ENCODE results near the gene SSRP1. TPM values are rescaled to one million over a fixed set of nuclear protein-coding genes. Genes with fewer than 3 reads are reported as not detected.
A peak's percentile ranks its signal among the peaks of the same experiment; 100 is the strongest.

SSRP1 gene
- total and polyA plus RNA-seq, 2 of the 13 experiments (the other 11 are each of a cell fraction or from before 2014, with no cell fraction given) = 93.6 to 129 TPM

DNA sequence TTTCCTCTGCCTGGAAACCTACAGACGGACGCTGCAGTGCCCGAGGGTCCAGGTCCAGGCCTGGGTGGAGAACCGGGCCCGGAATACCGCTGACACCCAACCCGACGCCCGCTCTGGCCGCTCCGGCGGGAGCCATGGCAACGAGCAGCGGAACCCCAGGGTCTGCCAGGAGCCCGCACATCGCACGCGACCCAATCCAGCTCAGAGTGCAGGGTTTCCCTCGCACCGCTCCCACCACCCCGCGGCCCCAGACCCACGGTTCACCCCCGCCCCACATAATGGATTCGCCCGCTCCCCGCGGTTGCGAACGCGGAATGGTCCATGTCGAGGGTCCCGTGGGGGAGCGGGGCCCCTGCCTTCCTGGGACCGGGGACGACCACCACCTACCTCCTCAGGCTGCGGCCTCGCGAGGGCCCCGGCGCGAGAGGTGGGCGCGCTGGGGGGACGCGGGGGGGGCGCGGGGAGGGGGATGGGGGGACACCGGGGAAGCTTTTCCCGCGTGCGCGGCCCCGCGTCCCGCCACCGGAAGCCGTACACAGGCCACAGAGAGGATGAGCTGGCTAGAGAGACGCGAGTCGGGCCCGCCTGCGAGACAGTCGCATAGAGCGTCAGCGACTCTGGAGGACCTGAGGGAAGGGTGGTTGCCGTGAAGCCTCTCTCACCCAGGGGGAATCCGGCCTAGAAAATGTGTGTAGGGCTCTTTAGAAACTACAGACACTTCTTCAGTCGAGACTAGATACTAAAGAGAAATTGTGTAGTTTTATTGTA lies at the start of gene SSRP1 (continued):
- TF ChIP-seq, protein P1, sequence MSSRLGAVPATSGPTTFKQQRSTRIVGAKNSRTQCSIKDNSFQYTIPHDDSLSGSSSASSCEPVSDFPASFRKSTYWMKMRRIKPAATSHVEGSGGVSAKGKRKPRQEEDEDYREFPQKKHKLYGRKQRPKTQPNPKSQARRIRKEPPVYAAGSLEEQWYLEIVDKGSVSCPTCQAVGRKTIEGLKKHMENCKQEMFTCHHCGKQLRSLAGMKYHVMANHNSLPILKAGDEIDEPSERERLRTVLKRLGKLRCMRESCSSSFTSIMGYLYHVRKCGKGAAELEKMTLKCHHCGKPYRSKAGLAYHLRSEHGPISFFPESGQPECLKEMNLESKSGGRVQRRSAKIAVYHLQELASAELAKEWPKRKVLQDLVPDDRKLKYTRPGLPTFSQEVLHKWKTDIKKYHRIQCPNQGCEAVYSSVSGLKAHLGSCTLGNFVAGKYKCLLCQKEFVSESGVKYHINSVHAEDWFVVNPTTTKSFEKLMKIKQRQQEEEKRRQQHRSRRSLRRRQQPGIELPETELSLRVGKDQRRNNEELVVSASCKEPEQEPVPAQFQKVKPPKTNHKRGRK (CRISPR knock-in tag; IDR thresholded peaks at IDR 0.05) = no peak
- TF ChIP-seq ZNF558 (CRISPR knock-in tag; IDR thresholded peaks at IDR 0.05; ENCODE audit: borderline replicate concordance) = no peak
- TF ChIP-seq, protein P2, sequence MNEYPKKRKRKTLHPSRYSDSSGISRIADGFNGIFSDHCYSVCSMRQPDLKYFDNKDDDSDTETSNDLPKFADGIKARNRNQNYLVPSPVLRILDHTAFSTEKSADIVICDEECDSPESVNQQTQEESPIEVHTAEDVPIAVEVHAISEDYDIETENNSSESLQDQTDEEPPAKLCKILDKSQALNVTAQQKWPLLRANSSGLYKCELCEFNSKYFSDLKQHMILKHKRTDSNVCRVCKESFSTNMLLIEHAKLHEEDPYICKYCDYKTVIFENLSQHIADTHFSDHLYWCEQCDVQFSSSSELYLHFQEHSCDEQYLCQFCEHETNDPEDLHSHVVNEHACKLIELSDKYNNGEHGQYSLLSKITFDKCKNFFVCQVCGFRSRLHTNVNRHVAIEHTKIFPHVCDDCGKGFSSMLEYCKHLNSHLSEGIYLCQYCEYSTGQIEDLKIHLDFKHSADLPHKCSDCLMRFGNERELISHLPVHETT (CRISPR knock-in tag; conservative IDR thresholded peaks at IDR 0.05) = peak; percentile 46; the same call in 1 of the 2 replicates
- TF ChIP-seq, protein P3, sequence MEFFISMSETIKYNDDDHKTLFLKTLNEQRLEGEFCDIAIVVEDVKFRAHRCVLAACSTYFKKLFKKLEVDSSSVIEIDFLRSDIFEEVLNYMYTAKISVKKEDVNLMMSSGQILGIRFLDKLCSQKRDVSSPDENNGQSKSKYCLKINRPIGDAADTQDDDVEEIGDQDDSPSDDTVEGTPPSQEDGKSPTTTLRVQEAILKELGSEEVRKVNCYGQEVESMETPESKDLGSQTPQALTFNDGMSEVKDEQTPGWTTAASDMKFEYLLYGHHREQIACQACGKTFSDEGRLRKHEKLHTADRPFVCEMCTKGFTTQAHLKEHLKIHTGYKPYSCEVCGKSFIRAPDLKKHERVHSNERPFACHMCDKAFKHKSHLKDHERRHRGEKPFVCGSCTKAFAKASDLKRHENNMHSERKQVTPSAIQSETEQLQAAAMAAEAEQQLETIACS (CRISPR knock-in tag; IDR thresholded peaks at IDR 0.05) = peak; percentile 91
- no peak for TF ChIP-seq MTA3 (CRISPR knock-in tag; IDR thresholded peaks at IDR 0.05)
- no peak for TF ChIP-seq SP140L (CRISPR knock-in tag; IDR thresholded peaks at IDR 0.05; ENCODE audit: borderline replicate concordance)
- TF ChIP-seq, protein P4, sequence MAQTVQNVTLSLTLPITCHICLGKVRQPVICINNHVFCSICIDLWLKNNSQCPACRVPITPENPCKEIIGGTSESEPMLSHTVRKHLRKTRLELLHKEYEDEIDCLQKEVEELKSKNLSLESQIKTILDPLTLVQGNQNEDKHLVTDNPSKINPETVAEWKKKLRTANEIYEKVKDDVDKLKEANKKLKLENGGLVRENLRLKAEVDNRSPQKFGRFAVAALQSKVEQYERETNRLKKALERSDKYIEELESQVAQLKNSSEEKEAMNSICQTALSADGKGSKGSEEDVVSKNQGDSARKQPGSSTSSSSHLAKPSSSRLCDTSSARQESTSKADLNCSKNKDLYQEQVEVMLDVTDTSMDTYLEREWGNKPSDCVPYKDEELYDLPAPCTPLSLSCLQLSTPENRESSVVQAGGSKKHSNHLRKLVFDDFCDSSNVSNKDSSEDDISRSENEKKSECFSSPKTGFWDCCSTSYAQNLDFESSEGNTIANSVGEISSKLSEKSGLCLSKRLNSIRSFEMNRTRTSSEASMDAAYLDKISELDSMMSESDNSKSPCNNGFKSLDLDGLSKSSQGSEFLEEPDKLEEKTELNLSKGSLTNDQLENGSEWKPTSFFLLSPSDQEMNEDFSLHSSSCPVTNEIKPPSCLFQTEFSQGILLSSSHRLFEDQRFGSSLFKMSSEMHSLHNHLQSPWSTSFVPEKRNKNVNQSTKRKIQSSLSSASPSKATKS (CRISPR knock-in tag; IDR thresholded peaks at IDR 0.05) = no peak
- no peak for TF ChIP-seq ZNF451 (CRISPR knock-in tag; IDR thresholded peaks at IDR 0.05)
- TF ChIP-seq, protein P5, sequence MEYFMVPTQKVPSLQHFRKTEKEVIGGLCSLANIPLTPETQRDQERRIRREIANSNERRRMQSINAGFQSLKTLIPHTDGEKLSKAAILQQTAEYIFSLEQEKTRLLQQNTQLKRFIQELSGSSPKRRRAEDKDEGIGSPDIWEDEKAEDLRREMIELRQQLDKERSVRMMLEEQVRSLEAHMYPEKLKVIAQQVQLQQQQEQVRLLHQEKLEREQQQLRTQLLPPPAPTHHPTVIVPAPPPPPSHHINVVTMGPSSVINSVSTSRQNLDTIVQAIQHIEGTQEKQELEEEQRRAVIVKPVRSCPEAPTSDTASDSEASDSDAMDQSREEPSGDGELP (IDR thresholded peaks at IDR 0.05; ENCODE audit: borderline replicate concordance, low read depth) = no peak
- no peak for TF ChIP-seq SNAPC2 (CRISPR knock-in tag; IDR thresholded peaks at IDR 0.05)
- TF ChIP-seq, protein P6, sequence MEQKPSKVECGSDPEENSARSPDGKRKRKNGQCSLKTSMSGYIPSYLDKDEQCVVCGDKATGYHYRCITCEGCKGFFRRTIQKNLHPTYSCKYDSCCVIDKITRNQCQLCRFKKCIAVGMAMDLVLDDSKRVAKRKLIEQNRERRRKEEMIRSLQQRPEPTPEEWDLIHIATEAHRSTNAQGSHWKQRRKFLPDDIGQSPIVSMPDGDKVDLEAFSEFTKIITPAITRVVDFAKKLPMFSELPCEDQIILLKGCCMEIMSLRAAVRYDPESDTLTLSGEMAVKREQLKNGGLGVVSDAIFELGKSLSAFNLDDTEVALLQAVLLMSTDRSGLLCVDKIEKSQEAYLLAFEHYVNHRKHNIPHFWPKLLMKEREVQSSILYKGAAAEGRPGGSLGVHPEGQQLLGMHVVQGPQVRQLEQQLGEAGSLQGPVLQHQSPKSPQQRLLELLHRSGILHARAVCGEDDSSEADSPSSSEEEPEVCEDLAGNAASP (CRISPR knock-in tag; IDR thresholded peaks at IDR 0.05; ENCODE audit: borderline replicate concordance) = no peak; the same call in 1 of the 2 replicates
- TF ChIP-seq HNRNPUL1 (IDR thresholded peaks at IDR 0.05; ENCODE audit: low read depth, low read length) = no peak
- TF ChIP-seq, protein P7, sequence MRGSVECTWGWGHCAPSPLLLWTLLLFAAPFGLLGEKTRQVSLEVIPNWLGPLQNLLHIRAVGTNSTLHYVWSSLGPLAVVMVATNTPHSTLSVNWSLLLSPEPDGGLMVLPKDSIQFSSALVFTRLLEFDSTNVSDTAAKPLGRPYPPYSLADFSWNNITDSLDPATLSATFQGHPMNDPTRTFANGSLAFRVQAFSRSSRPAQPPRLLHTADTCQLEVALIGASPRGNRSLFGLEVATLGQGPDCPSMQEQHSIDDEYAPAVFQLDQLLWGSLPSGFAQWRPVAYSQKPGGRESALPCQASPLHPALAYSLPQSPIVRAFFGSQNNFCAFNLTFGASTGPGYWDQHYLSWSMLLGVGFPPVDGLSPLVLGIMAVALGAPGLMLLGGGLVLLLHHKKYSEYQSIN (CRISPR knock-in tag; IDR thresholded peaks at IDR 0.05; ENCODE audit: borderline replicate concordance) = no peak
- no peak for TF ChIP-seq ZNF431 (CRISPR knock-in tag; IDR thresholded peaks at IDR 0.05; ENCODE audit: borderline replicate concordance, low read depth)
- TF ChIP-seq SMAD1 (CRISPR knock-in tag; IDR thresholded peaks at IDR 0.05; ENCODE audit: borderline replicate concordance, low read depth) = no peak

Measured in HepG2 (cell line).